GM12872 (cell line): Measurements from ENCODE around the gene TMEM141.

Source experiments
- TF ChIP-seq, protein P1 (sequence below): IDR thresholded peaks from 3 replicates; pipeline ENCODE4 v1.5.1; 2011; ENCODE audit warnings: low read depth, mild to moderate bottlenecking, low read length, moderate library complexity; ENCODE audit not compliant: insufficient read depth

Gene TMEM141

DNA sequence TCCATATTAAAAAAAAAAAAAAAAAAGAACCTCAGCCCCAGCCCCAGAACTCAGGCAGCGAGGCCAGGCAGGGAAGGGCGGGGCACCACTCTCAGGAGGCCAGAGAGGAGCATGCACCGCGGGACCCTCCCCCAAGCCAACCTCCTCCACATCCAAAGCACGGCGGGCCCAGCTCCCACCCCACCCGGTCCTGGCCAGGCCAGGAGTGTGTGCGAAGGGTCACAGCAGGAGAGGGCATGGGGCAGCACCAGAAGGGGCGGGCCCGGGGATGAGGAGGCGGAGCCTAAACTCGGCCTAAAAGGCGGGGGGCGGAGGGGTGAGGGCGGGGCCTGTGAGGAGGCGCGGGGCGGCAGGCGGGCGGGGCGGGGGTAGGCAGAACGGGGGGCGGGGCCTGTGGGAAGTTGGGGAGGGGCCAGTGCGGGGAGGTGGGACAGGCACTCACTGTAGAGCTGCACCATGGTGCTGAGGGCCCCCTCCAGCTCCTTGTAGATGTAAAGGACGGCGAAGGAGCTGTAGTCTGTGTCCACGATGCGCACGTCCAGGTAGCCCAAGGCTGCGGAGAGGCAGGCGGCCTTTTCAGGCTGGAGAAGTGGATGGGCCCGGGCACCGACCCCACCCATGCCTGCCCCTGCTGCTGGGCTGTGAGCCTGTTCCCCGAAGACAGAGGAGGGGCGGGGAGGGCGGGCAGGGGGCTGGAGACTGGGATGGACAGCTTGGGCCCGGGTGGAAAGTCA, 28.1 kb upstream of the TMEM141 start:
- TF ChIP-seq, protein P1, sequence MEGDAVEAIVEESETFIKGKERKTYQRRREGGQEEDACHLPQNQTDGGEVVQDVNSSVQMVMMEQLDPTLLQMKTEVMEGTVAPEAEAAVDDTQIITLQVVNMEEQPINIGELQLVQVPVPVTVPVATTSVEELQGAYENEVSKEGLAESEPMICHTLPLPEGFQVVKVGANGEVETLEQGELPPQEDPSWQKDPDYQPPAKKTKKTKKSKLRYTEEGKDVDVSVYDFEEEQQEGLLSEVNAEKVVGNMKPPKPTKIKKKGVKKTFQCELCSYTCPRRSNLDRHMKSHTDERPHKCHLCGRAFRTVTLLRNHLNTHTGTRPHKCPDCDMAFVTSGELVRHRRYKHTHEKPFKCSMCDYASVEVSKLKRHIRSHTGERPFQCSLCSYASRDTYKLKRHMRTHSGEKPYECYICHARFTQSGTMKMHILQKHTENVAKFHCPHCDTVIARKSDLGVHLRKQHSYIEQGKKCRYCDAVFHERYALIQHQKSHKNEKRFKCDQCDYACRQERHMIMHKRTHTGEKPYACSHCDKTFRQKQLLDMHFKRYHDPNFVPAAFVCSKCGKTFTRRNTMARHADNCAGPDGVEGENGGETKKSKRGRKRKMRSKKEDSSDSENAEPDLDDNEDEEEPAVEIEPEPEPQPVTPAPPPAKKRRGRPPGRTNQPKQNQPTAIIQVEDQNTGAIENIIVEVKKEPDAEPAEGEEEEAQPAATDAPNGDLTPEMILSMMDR = no peak

DNA sequence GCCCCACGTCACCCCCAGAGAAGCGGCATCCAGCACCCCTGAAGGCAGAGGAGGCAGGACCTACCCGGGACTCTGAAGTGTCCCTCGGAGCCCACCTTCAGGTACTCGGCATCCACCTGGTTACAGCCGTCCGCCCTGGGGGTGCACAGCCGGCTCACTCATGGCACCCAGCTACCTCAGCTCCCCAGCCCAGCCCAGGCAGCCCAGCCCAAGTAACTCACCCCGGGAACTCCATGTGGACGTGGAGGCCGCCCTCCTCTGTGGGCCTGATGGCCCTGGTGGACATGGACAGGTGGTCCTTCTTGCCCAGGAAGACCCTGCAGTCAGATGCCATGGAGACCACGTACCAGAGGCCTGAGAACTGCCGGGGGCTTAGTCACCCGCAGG, 27.5 kb upstream of the TMEM141 start:
- TF ChIP-seq, protein P1 = no peak

DNA sequence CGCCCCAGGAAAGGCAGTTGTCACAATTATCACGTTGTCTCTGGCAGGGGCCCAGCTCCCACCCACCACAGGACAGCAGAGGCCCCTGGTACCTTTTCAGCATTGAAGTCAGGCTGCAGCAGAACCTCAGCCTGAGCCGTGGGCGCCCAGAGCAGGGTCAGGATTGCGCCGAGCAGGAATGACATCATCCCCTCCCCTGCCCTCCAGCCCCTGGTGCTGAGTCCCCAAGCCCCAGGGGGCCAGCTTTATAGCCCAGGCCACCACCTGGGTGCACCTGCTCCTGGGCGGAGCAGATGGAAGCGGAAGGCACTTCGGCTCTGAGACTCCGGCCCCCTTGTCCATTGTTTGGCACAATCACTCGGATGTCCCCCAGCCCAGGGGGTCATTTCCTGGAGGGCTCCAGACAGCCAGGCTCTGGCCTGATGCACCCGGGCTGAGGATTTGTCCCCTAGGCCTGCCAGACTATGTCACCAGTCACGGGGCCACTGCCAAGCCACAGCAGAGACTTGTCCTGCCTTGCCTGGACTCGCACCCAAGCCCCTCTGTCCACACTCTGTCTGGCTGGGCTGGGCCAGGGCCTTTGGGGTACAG, 26.7 kb upstream of the TMEM141 start, which contains the start of gene LCN15:
TSS of gene LCN15 (minus strand) at position 218 of the 591 bp plus-strand sequence. CDS start at position 188, 30 bp downstream.
- TF ChIP-seq, protein P1 = no peak

DNA sequence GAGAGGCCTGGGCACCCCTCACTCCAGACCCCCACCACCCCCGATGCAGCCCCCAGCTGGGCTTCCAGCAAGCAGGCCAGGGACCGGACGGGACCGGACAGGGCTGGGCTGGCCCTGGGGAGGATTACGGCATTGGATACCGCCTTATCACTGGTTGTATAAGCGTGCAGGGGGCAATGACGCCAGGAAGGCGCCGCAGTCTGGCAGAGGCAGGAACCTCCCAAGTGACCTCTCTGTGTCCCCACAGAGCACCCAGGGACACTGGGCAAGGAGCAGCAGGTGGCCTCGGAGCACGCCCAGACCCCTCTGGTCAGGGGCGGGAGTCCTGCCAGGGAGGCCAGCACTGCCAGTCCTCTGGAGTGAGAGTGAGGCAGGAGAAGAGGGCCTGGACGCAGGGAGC, 26.1 kb upstream of the TMEM141 start:
- TF ChIP-seq, protein P1 = no peak

DNA sequence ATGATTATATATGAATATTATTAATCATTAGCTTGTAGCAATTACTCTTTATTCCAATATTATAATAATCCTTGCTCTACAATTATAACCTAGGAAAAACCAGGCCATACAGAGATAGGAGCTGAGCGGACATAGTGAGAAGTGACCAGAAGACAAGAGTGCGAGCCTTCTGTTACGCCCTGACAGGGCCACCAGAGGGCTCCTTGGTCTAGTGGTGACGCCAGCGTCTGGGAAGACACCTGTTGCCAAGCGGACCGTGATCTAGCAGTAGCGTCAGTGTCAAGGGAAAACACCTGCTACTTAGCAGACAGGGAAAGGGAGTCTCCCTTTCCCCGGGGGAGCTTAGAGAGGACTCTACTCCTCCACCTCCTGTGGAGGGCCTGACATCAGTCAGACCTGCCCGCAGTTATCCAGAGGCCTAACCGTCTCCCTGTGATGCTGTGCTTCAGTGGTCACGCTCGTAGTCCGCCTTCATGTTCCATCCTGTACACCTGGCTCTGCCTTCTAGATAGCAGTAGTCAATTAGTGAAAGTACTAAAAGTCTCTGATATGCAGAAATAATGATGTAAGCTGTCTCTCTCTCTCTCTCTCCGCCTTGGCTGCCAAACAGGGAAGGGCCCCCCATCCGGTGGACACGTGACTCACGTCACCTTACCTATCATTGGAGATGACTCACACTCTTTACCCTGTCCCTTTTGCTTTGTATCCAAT, 24.6 kb upstream of the TMEM141 start:
- TF ChIP-seq, protein P1 = peak; percentile 59

DNA sequence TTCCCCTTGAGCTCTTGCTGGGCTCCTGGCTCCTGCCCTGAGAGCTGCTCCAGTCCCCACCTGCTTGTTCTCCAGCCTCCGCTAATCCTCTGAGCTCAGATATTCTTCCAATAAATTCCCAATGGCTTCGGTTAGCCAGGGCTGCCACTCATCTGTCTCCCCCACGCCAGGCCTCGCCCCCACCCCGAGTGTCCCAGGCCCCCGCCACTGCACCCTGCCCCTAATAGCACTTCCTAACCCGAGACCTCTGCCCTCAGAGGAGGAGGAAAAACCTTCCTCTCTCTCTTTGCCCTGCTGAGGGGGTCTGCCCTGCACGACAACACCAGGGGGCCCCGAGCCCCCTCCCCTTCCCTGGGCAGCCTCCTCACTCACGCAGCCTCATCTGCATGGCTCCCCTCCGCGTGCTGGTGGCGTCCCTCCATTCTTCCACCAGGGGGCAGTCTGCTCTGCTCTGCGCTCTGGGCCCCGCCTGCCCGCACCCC, 21.4 kb upstream of the TMEM141 start:
- TF ChIP-seq, protein P1 = peak; percentile 76

DNA sequence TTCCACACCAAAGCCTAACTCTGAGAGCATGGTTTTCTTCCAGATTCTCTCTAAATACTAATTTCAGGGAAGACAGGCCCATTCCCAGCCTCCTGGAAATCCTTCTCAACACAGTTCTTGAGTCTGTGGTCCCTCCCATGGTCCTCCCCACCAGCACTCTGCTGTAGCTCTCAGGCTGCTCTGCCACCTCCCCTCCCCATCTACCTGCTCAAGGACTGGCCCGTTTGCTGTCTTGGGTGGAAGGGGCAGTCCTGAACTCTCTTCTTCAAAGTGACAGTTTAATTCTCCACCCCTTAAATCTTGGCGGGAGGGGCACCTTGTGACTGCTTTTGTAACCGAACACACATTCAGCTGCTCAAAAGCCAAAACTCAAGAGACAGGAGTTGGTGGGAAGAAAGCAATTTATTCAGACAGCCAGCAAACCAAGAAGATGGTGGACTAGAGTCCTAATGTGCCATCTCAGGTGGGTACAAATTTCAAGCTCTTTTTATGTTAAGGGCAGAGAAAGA, 19.2 kb upstream of the TMEM141 start:
- TF ChIP-seq, protein P1 = no peak
